Inferior parietal cortex (tissue), 1 donor: ENCODE results near the gene RSAD2.
A peak's percentile ranks its signal among the peaks of the same experiment; 100 is the strongest.
"Not testable (repeated sequence)": the region's sequence is repeated elsewhere in the genome, so short reads cannot be mapped to it uniquely, and the experiment has no call there.

Source experiments
- DNase-seq: peaks from one replicate; pipeline ENCODE4 v3.0.0-alpha.2; 2016; ENCODE audit errors: extremely low spot score

RSAD2 gene, protein sequence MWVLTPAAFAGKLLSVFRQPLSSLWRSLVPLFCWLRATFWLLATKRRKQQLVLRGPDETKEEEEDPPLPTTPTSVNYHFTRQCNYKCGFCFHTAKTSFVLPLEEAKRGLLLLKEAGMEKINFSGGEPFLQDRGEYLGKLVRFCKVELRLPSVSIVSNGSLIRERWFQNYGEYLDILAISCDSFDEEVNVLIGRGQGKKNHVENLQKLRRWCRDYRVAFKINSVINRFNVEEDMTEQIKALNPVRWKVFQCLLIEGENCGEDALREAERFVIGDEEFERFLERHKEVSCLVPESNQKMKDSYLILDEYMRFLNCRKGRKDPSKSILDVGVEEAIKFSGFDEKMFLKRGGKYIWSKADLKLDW

DNA sequence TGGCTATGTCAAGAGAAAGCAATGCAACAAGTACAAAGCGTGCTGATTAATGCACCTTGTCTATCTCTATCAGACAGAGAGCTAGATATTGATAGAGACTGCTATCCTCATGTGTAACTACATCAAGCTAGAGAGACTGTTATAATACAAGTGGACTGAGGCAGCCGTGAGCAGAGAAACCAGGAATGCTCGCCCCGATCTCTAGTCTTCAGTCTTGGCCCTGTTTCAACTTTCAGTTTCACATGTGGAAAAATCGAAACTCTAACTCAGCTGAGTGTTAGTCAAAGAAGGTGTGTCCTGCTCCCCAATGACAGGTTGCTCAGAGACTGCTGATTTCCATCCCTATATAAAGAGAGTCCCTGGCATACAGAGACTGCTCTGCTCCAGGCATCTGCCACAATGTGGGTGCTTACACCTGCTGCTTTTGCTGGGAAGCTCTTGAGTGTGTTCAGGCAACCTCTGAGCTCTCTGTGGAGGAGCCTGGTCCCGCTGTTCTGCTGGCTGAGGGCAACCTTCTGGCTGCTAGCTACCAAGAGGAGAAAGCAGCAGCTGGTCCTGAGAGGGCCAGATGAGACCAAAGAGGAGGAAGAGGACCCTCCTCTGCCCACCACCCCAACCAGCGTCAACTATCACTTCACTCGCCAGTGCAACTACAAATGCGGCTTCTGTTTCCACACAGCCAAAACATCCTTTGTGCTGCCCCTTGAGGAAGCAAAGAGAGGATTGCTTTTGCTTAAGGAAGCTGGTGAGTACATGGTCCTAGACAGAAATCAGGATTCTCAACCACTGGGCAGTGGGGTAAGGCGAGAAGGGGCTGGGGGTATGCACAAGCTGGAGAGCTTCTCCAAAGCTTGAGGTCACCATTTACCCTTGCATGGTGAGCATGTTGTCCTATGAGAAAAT, at the start of gene RSAD2:
Gene RSAD2, plus strand, starts transcription at position 376 of the 903 bp plus-strand sequence. Its CDS starts 24 bp downstream, at position 400.
- peak; percentile 56 for DNase-seq

DNA sequence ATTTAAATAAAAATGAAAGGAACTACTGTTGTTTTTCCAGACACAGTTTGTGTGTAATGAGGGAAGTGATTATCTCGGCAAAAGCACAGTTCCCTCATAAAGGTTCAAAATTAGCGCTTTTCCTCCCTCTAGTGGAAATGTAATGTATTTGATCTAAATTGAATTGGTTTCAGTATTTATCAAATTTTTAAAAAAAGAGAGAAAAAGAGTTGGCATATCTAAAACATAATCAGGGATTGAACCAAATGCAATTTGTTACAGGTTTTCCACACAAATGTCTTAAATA, 49.3 kb upstream of the RSAD2 start:
- DNase-seq = peak; percentile 68

DNA sequence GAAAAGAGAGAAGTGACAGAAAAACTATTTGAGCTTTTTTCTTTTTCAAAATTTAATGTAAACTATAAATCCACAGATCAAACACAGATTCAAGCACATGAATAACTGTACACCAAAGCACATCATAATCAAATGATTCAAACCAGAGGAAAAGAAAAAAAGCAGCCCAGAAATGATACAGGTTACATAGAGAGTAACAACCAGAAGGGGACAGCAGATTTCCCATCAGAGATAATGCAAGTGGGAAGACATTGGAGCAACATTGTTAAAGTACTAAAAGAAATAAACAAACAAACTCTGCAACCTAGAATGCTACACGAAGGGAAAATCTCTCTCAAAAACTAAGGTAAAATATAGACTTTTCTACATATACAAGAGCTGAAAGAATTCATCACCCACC, 46.3 kb upstream of the RSAD2 start:
- no peak for DNase-seq

DNA sequence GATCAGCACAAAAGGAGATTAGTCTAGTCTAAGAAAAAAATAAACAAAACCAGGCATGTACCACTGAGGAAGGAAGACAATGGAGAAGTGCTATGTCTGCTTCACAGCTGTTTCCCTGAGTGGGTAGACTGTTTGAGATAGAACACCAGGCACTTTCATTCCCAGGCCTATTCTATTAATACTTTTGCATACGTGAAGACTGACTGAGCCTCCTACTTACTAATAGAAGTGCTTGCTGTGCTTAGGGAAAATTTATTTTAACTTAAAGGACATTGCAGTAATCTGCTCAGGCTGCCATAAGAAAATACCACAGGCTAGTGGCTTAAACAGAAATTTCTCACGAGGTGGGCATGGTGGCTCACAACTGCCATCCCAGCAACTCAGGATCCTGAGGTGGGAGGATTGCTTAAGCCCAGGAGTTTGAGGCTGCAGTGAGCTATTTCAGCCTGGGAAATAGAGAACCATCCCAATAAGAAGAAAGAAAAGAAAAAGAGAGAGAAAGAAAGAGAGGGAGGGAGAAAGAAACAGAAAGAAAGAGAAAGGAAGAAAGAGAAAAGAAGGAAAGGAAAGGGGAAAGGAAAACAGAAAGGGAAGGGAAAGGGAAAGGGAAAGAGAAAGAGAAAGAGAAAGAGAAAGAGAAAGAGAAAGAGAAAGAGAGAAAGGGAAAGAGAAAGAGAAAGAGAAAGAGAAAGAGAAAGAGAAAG, 44.8 kb upstream of the RSAD2 start:
- DNase-seq = no peak

DNA sequence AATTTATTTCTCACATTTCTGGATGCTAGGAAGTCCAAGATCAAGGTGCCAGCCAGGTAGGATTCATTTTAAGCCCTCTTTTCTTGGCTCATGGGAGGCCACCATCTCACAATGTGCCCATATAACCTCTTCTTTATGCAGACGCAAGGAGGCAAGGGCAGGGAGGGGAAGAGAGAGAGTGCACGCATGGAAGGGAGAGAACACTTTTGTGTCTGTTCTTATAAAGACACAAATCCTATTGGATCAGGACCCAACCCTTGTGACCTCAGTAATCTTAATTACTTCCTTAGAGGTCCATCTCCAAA, 44.3 kb upstream of the RSAD2 start:
- DNase-seq = no peak

DNA sequence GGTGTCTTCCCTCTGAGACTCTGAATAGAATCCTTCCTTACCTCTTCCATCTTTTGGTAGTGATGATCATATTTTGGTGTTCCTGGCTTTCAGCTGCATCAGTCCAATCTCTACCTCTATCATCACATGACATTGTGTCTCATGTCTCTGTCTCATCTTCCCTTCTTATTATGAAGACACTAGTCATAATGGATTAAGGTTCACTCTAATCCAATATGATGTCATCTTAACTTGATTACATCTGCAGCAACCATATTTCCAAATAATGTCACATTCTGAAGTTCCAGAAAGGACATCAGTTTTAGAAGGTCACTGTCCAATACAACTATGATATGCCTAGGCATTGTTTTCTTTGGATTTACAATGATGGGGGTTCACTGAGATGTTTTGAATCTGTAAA, 43.4 kb upstream of the RSAD2 start:
- DNase-seq = no peak

DNA sequence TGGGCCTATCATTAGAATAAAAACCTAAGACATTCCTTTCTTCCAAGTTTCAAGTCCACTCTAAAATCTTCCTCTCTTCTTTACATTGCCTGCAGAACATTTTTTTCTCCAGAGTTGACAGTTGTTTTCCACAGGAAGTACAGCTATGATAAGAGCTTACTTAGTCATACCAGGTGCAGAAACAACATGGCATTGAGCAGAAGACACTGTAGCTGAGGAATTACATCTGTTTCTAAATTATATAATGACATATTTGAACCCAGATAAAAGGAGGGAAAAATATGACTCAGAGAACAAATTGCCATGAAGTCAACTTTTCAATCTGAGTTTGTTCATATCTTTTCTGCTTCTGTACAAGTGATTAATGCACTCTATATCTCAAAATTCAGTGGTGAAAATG, 42.1 kb upstream of the RSAD2 start:
- DNase-seq = no peak

DNA sequence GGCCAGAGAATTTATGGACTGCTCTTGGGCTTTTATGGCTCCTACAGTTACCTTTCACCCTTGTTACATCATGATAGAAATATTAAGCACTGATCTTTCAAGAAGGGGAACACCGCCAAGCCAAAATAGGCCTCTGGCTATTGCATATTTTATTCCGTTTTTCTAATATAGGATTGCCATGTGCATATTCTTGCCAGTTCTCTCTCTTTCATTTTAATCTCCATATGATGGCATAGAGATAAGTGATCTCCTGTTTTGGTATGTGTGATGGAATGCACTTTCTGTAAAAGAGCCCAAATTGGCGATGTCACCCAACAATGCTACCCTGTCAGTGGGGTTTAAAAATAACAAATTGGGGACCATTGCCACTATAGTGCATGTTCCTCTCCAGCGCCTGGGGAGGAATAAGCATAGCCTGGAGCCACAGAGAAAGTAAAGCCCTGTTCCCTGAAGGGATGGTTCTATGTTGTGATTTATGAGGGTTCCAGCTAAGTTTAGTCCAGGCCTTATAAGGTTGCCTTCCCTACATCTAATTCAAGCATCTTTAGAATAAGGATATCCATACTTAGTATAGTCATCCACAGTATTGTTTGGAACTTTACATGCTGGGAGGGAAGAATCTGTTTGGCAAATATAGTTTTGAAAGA, 38.8 kb upstream of the RSAD2 start:
- no peak for DNase-seq

DNA sequence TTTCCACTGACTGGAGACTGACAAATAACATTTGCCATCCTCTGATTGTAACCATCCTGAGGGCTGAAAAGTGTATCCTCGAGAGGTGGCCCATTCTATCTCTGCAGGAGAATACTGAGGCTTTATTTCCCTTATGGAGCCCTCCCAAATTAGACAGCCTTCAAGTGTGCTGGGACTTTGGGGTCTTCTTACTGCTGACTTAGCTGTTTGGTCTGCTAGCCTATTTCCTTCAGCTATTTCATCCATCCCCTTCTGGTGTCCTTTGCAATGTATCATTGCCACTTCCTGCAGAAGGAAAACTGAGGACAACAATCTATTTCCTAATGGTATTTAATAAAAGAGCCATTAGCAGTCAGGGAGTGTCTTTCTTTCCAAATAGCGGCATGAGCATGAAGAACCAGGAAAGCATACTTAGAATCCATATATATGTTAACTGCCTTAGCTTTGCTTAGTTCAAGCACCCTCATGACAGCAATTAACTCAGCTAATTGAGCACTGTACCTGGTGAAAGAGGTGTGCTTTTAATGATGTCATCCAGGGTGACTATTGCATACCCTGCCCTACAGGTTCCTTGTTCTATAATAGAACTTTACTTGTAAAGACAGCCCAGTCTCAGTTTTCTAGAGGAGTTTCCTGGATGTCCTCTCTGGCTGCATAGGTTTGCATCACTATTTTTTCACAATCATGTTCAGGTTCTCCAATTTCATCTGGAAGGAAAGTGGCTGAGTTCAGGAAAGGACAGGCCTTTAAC, 35.9 kb upstream of the RSAD2 start:
- no peak for DNase-seq

DNA sequence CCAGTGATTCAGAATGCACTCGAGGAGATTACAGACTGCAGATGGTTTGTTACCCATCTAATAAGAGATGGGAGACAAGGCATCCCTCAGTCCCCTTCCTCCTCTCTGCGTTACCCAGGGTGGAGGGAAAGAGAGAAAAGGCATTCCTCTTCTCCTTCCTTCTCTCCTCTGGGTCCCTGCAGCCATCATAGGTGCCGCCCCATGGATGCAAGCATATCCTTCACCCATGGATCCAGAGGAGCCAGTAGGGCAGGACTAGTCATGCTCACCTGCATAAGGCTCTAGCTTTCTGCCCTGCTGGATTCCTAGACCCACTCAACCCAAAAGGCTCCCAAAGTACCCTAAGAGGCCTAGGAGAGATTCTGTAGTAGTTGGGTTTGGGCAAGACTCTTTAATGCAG, 32.3 kb upstream of the RSAD2 start:
- DNase-seq = no peak

DNA sequence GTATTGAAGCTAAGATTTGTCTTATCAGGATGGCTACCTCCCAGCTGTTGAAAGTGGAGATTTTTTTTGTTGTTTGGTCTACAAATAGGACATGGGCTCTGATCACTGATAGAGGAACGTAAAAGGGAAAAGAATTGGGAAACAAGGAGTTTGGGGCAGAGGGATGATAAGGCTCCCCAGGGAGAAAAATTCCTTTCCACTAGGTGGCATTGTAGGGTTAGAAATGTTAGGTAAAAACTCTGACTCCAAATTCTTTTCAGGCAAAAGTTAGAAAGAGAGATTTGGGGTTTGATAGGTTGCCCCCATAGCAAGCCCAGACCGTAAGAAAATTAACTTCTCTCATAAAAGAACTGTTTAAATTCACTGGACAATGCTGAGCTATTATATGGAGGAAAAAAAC, 31.7 kb upstream of the RSAD2 start:
- no peak for DNase-seq

DNA sequence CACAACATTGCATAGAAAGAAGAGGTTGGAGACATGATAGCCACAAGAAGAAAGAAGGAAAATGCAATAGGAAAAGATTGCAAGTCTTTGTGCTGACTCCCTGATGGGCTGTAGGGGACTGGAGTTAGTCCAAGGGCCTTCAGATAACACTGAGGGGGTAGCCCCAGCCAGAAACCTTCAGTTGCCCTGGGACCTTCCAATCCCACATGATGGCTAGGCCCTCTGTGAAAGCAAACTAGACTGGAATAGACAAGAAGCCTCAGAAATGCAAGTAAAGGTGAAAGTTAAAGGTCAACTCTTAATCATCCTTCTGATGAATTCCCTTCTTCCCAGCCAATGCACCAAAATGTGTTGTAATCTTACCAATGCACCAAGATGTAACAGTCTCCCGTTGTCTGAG, 31.0 kb upstream of the RSAD2 start:
- no peak for DNase-seq

DNA sequence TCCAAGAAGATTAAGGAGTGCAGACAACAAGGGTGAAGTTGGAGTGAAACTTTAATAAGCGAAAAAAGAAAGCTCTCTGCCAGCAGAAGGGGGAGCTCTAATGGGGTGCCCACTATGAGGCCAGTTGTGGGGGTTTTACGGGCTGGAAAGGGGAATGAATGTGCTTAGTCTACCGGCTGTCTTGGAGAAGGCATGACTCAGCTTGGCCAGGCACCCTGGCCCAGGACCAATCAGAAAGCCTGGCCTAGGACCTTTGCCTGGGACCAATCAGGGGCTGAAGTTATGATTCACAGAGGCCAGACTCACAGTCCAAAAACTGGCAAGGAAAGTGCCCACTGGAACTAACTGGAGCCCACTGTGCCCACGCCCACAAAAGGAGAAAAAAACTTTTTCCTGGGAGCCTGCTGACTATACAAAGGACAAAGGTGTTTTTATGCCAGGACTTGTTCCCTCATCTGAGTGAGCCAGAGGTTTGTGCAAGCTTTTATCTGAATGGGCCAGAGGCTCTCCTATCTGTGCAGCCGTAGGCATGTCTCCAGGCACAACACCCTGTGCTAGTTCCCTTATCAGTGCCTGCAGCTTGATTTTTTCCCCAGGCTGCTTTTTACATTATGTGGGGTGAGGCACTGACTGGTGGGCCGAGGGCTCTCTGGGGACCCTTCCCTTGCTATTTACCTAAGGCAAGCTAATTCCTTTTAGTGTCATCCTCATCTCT, 30.5 kb upstream of the RSAD2 start:
- DNase-seq = peak; percentile 24

DNA sequence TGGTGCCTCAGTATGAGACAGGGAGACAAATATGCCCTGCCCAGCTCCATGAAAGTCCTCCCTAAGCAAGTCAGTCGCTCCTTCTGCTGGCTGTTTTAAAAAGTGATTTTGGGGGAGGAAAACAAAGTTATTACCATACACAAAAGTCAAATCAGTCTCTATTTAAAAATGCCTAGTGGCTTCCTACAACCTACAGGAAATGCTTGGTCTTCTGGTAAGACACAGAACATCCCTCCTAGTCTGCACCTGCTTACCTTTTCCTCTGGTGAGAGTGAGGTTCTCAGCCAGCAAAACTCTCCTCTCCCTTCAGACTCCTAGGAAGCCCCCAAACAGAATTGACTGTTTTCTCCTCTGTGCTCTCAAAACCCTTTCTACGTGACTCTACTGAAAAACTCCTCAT, 25.4 kb upstream of the RSAD2 start:
- DNase-seq = no peak

DNA sequence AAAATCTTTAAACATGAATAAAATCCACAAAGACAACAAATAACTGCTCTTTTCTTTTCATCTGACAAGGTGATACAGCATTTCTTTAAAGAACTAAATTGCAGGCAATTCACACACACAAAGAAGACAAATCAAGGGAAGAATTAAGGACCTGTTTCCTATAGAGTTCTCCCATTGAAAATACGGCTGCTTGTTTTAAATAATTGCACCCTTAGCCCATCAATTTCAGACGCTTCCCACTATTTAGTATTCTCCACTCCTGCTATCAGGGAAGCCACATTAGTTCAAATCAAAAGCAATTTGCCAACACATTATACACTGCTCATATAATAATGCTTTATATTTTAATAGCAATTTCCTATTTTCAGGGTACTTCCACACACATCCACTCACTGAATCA, 23.2 kb upstream of the RSAD2 start:
- no peak for DNase-seq

DNA sequence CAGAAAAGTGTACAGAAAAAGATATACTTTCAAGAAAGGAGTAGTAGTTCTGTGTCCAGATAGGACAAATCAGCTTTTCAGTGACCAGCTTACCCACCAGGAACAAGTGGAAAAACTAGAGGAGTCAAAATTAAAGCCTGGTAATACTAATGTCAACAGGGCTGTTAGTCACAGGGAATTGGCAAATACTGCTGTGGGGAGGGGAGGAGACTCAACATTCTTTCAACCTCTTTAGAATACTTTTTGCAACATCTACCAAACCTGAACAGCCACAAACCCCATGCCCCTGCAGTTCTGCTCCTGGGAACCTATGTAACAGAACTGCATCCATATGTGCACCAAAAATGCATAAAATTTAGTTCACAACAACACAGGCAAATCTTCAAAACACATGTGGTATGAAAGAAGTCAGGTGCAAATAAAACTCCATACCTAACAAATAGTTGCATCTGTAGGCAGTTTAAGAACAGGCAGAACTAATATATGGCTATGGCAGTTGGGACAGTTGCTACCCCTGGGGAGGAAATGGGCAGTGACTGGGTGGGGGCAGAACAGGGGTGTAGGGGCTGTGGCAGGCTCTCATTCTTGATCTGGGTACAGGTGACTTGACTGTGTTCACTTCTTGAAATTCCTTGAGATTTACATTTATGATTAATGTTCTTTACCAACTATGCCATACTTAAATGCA, 21.6 kb upstream of the RSAD2 start:
- no peak for DNase-seq

DNA sequence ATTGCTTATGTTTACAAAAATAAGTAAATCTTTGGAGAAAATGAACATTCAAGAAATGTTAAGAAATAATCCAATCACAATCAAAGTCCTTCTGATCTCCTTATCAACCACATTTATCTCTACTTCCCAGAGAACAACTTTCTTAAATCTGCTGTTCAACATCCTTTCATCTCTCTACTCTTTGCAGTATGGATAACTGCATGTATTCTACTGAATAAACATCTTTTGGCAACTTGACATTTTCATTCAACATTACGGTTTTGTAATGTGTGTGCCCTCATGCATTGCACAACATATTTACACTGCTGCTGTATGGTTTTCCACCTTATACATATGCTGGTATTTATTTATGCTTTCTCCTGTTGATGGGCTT, 21.0 kb upstream of the RSAD2 start:
- no peak for DNase-seq

DNA sequence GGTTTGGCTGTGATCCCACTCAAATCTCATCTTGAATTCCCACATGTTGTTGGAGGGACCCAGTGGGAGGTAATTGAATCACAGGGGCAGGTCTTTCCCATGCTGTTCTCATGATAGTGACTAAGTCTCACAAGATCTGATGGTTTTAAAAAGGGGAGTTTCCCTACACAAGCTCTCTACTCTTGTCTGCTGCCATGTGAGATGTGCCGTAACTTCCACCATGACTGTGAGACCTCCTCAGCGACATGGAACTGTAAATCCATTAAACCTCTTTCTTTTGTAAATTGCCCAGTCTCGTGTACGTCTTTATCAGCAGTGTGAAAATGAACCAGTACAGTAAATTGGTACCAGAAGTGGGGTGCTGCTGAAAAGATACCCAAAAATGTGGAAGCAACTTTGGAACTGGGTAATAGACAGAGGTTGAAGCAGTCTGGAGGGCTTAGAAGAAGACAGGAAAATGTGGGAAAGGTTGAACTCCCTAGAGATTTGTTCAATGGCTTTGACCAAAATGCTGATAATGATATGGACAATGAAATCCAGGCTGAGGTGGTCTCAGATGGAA, 19.0 kb upstream of the RSAD2 start:
- DNase-seq = not testable (repeated sequence)

DNA sequence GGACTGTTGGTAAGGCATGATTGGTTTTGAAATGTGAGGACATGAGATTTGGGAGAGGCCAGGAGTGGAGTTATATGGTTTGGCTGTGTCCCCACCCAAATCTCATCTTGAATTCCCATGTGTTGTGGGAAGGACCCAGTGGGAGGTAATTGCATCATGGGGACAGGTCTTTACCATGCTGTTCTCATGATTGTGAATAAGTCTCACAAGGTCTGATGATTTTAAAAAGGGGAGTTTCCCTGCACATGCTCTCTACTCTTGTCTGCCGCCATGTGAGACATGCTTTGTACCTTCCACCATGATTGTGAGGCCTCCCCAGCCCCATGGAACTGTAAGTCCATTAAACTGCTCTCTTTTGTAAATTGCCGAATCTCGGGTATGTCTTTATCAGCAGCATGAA, 17.3 kb upstream of the RSAD2 start:
- DNase-seq = no peak

DNA sequence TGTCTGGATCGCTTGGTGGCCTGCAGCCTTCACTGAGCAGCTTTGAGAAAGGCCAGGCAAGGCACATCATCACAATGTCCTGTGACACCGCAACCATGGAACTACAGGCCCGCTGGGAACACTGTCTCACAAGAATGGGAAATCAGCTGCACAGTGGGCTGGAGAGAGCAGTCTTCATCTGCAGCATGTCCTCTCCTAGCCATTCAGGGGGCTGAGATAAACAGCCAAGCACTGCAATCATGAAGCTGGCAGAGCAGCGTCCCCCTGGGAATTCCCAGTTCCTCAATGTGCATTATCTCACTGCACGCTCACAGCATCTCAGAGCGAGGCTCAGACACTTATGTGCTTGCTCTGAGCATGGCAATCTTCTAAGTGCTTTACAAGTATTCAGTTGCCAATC, 13.8 kb upstream of the RSAD2 start:
- DNase-seq = no peak
